Dedifferentiated amniotic fluid mesenchymal stem cell (primary cell): ENCODE data around the gene FOXA3.

Experiments
- DNase-seq: peaks from one replicate; pipeline ENCODE4 v3.0.0-alpha.2; 2016; ENCODE audit errors: extremely low spot score

The FOXA3 gene

DNA sequence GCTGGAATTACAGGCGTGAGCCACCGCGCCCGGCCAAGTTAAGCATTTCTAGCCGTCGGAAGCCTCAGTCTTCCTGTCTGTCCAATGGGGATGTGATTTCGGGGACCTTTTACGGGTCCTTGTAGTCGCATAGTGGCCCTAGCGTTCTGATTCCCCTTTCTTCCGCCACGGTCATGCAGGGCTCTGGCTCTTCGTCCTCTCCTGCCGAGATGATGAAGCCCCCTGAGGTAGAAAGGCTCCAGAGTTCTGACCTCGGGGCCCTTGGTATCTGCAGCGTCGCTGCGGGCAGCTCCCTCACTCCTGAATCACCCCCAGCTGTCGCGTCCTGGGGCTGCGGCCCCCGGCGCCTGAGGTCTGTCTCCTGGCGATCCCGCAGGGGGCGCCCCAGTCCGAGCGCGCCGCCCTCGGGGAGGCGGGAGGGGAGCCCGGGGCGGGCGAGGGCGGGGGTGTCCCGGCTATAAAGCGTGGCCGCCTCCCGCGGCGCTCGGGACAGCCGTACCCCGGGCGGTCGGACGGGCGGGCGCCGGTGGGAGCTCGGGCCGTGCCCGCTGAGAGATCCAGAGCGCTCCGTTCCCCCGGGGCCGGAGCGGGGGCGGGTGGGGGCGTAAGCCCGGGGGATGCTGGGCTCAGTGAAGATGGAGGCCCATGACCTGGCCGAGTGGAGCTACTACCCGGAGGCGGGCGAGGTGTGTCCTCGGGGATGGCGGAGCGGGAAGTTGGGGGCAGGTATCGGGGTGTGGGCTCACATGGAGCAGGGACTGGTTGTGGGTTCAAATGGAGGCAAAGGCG, at the start of gene FOXA3:
FOXA3 (plus strand) TSS at position 487 of the 789 bp plus-strand sequence; CDS start at position 618, 131 bp downstream.
- DNase-seq: no peak

DNA sequence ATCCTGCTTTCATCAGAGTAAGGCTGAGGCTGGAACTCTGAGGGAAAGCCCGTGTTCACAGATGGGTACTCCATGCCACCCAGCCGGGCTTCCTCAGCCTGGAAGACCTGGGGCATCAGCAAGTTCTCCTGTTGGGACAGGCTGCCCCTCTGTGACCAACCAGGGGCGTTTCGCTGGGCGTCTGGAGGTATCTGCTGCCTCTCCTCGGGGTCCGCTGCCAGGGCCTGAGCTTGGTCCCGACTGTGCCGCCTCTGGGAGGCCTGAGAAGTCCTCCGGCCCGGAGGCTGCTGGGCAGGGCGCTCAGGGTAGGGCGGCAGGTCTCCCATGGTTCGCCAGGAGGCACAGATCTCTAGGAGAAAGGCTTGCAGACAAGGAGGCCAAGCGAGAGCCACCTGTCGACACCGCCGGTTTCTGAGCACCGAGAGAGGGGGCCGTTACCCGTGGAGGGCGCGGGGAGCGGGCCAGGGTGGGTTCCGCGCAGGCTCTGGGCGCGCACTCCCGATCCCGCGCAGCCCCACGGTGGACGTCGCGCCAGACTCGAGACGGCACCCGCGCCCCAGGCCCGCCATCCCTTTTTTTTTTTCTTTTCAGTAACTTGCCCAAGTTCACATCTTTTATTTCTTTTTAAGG, 49.2 kb upstream of the FOXA3 start, which contains the start of gene RSPH6A:
RSPH6A (minus strand) TSS at position 458 of the 630 bp plus-strand sequence; CDS start at position 326, 132 bp downstream.
- DNase-seq: no peak

DNA sequence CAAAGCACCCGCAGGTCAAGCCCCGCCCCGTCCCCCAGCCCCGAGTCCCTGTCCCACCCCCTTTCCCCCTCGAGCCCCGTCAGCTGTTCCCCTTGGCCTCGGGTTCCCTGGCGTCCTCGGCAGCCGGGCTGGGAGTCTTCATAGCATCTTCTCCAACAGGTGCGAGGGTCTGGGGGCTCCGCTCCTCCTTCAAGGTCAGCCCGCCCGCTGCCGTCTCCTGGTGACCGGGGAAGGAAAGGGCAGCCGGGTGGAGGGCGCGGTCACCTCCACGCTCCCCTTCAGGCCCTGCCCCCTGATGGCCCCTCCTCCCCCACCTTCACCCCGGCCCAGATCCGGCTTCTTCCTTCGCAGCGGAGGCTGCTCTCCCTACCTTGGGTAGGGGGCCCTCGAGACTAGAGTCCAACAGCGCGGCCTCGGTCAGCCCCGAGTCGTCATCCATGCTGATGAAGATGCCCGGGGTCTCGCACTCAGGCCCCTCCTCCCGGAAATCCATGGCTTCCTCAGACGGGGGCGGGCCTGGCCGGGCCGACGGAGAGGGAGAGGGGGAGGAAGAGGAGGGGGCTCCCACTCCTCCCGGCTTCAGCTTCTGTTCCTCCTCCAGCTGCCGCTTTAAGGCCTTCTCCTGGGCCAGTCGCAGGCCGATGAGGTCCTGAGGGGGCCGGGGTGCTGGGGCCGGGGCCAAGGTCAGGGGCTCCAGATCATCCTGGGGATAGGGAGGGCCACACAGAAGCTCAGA, 48.5 kb upstream of the FOXA3 start:
- DNase-seq: no peak

DNA sequence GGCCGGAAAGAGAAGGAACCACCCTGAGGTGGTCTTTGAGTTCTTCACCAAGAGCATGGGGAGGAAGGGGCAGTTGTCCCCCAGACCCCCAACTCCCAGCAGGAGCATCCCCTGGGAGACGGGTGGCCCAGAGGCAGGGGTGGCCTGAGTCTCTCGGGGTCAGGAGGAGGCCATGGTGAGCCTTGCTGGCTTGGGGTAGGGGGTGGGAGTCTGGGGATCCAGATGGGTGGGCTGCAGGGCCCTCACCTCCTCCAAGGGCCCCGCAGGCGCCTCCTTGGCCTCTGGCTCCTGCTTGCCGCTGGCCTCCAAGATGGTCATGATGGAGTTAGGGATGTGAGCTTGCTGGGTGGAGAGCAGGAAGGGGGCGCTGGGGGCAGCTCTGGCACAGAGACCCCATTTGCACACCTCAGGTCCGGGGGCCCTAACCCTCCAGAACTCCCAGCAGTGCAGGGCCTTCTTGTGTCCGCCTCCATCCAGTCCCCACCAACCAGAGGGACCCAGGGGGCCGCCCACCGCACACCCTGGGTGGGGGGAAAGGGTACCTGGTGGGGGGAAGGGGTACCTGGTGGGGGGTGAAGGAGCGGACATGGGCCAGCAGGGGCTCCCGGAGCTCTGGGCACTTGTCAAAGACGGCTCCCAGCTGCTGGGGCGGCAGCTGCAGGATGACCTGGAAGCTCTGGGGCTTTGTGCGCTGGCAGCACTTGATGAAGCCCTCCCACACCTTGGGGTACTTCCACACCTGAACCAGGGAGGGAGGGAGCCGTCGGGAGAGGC, 47.7 kb upstream of the FOXA3 start:
- DNase-seq: no peak

DNA sequence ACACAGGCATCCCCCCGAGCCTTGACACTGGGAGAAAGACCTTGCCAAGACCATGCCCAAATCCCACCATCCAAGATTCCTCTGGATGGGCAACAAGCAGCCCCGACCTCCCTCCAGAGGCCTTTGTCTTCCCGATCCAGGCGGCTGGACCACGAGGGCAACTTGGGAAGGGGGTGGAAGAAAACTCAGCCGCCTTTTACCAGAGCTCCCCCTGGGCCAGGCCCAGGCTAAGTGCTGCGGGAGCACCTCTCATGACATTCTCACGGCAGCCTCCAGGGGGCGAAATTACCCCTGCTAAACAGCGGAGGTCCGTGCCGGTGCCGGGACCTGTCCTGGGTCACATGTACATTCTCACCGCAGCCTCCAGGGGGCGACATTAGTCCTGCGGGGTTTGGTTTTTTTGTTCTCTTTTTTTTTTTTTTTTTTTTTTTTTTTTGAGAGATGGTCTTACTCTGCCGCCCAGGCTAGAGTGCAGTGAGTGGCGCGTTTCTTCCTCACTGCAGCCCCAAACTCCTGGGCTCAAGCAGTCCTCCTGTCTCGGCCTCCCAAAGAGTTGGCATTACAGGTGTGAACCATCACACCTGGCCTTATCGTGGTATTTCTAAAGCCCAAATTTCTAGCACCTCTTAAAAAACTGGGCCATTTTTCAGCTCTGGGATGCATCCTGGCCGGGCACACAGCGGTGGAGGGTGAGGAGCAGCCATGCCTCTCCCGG, 47.0 kb upstream of the FOXA3 start:
- DNase-seq: peak; percentile 90

DNA sequence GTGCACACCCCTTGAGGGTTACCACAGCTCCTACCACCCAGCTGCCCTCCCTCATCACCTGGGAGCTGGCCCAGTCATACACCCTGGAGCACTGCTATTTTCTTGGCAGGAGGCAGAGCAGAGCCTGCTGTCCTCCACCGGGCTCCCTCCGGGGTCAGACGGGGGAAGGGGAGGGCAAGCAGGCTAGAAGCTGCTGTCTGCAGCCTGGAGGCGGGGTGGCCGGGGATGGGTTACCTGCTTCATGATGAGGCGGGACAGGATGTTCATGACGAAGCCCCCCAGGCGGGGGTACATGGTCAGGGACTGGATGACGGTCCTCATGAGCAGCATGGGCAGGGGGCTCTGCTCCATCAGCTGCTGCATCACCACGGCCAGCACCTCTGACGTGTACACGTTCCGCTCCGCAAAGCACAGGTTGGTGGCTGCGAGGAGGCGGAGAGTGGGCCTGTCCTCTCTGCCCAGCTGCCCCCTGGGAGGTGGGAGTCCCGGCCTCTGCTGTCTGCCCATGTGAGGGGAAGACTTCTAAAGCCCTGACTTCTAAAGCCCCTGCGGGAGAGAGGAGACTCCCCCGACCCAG, 46.3 kb upstream of the FOXA3 start:
- no peak for DNase-seq

DNA sequence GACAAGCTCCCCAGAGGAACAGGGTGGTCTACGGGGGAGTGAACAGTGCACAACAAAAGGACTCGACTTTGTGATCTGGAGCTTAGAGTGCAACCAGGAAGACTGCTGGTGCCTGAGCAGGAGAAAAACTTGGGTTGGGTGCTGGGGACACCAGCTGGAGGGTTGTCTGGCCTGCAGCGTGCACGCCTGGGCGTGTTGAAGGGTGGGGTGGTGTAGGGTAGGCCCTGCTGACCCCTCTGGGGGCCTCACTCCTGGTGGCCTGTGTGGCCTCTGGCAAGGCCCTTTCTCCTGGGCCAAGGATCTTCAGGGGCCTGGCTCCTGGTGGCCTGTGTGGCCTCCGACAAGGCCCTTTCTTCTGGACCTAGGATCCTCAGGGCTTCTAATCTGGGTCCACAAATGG, 44.4 kb upstream of the FOXA3 start:
- DNase-seq: no peak

DNA sequence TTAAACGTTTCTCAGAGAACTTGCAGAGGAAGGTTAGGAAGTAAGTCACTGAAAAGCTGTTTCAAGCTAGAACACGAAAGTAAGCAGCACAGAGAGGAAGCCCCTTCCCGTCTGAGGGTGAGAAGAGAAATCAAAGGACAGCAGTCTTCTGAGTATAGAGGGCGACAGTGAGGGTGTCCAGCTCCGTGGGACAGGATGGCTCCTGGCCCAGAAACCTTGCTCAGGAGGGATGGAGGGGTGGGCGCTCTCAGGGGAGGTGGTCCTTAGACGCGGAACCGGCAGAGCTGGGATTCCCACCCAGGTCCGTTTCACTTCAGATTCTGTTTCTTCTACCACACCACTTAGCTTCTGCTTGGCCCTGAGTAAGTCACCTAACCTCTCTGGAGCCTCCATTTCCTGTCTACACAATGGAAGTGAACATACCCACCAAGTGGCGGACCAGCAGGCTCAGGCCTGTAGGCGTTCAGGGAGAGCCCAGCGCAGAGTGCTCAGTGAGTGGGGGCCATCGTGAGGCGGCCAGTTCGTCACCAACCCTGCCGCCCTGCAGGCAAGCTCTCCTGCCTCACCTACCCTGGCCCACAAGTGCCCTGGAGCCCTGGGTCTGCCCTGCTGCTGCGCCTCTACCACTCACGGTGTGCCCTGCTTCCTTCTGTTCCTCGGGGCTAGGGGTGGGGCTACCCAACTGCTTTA, 43.6 kb upstream of the FOXA3 start:
- no peak for DNase-seq

DNA sequence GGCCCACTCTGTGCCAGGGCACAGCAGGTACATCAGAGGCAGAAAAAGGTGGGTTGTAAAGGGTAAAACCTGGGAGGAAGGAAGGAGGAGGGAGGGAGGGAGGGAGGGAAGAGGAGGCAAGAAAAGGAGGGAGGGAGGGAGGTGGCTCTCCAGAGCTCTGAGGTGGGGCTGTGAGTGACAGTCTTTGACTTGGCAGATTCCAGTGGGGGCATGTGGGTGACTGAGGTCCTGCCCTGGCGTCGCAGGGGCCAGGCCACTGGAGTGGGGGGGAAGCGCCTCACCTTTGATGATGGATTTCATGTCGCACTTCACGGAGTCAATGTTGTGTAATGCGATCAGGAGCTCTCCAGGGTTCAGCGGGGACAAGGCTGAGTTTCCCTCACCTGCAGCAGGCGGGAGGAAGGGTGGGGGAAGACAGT, 43.0 kb upstream of the FOXA3 start:
- DNase-seq: no peak

DNA sequence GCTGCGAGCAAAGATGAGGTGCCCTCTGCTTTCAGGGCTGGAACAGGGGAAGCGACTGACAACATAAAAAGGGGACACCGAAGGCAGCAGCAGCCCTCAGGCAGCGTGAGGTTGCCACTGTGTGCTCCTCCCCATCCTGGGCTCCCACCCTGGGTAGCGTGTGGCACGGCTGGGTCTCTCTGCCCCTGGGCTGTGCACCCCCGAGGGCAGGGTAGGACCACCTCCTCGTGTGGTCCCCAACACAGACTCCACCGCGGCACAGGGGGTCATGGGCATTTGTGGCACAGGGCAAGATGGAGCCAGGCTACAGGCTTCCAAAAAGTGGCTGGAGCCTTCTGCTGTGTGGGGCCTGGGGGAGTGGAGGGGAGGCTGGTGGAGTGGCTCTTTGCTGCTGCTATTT, 42.6 kb upstream of the FOXA3 start:
- DNase-seq: no peak

DNA sequence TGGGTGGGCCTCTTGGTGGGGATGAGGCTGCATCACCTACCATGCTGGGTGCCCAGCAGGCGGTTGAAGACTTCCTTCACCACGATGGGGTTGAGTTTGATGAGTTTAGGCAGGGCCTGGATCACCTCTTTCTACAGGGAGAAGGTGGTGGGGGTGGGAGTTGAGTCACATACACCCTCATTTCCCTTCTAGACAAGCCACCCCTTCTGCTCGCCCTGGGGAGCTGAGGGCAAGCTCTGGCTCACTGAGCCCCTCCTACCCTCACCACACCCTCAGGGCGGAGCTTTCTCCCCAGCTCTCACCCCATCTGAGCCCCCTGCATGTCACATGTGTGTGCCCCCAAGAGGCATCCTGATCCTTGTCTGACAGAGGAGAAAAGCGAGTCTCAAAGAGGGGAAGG, 41.4 kb upstream of the FOXA3 start:
- no peak for DNase-seq

DNA sequence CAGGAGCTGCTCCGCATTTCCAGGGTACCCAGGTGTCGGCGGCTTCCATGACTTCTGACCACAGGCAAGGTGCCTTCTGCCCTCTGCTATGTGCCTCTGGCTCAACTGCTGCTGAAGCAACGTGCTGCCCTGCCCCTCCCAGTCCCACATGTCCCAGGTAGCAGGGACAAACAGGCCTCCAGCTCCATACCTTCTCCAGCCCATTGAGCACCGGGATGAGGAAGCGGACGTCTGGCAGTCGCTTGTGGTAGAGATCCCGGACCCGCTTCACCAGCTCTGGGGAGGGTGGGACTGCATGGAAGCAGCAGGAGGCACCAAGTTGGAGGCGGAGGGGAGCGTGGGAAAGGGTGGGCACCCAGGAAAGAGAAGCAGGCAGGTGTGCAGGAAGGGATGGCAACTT, 40.9 kb upstream of the FOXA3 start:
- DNase-seq: no peak

DNA sequence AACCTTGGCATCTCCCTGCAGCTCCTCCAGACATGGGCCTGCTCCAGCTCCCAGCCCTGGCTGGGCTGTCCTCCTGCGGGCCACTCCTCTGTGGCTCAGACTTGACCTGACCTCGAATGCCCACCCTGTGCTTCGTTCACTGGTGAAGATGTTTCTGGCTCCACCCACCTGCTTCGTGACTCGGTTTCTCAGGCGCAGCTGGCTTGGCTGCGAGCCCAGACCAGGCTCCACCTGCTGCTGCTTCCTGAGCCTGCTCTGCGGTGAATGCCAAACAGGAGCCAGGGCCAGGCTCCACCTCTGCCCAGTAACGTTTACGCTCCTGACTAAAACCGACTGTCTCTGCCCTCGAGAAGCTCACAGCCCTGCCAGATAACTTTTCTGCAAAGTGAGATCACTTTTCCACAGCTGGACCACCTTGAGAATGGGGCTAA, 40.1 kb upstream of the FOXA3 start:
- no peak for DNase-seq

DNA sequence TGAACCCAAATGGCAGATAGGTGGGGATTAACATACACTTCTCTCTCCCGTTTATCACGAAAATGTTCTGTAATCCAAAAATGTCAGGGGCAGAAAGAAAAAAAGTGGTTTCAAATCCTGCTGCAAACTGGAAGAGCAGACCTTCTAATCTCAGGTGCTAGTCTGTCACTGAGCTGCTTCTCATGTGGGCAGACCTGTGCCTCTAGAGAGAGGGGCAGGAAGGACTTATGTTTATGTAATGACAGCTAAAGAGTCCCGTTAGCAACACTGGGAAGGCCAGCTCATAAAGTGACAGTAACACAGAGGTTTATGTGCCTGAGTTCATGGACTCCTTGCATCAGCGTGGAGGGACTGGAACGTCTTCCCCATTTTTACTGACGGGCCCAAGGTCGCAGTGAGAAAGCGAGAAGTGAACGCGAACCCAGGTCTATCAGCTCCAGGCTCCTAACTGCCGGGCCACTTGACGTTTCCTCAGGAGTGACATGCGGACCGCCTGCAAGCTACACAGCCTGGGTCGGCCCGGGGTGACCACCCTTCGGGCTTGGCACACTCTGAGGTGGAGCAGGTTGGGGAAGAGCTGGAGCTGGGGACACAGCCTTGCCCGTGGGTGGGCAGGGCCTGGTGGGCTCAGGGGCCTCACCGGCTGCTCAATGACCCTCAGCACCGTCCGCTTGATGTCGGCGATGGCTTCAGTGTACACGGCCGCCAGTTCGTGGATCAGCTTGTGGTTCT, 39.4 kb upstream of the FOXA3 start:
- DNase-seq: no peak

DNA sequence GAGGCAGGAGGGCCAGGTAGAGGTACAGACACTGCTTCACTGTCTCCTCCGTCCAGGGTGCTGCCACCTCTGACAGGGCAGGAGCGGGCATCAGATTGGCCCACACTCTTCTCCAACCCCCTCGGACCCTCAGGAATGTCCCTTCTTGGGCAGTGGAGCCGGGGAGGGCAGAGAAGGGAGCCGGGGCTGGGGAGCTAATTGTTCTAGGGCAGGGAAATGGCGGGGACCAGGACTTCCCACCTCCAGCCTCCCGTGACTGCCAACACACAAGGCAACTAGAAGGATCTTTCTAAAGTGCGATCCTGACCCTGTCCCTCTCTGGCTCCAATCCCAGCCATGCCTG, 38.9 kb upstream of the FOXA3 start:
- DNase-seq: no peak

DNA sequence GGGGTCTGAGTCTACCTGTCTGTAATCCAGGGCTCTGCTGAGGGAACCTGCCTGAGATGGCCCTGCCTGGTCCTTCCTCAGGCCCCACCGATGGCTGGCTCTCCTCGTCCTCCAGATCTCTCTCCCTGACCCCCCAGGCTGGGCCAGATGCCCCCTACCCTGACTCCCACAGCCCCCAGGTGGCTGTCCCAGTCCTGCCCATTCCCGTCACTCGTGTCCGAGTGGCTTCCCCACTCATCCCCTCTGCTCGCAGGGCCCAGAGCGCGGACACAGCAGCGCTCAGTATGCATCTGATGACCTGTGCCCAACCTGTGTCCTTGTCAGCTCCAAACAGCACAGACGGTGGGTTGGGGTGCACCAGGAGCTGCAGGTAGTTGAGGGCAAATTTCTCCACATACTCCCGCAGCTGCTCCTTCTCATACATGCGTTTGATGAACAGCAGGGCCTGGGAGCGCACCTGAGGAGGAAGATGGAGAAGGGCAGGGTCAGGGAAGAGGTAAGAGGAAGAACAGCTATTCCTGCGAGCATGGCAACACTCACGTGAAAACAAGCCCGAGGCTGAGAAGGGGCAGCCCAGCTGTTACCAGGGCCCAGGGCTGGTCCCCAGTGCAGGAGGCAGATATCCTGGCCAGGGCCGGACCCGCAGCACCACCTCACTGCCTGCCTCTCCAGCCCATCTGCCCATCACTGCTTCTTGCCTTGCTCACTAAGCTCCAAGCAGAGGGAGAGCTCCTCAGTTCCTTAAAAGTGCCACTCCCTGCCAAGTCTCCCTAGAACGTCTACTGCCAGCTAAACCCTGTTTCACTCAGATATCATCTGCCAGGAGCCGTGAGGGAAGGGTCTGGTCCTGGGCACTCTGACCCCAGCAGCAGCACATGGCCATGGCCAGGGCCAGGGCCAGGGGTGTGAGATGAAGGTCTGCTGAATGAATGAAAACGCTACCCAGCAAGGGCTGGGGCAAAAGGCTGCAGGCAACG, 37.9 kb upstream of the FOXA3 start:
- DNase-seq: no peak

DNA sequence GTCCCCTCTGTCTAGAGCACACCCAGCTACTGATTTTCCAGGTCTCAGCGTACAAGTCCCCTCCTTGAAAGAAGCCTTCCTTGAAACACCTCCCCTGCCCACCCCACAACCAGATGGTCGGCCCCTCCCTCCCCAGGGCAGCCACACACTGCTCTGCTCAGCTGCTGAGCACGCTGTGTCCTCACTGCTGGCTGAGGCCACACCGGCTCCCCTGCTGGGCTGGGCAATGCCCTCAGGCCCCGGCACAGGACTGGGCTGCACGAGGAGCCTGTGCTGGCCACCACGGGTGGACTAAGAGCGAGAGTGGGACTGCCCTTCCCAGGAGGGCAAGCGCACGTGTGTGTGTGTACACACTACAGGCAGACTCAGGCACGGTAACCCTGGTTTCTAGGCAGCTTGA, 37.2 kb upstream of the FOXA3 start:
- DNase-seq: no peak

DNA sequence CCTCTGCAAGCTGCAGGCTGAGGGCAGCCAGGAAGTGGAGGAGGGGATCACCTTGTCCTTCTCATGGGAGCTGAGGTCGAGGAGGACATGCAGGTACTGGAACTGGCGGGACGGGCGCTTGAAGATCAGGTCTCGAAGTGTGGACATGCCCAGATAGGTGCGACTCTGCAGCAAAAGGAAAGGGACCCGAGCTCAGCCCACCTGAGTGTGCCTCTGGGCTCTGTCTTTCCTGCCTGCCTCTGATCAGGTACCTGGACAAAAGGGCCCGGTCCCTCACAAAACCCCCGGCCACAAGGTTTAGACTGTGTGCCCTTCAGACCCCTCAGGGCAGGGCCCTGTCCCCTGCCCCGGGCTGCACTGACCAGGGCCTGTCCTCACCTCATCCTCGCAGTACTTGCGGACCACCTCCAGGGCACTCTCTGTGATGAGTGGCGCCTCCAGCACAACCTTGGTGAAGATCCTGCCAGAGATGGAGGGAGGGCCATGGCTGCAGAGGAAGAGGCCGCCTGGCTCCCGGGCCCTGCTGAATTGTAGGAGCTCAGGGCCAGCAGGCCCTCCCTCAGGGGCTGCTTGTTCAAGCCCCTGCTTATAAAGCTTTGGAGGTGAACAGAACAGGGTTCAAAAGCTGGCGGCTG, 36.5 kb upstream of the FOXA3 start:
- no peak for DNase-seq
